ENCODE data around the gene PHLDB3.
A peak's percentile ranks its signal among the peaks of the same experiment; 100 is the strongest.
"Not testable (repeated sequence)": the region's sequence is repeated elsewhere in the genome, so short reads cannot be mapped to it uniquely, and the experiment has no call there.

Gene PHLDB3

GRCh38 chr19:43519436-43520088 is 15.0 kb upstream of the PHLDB3 start:
- peaks cover 17% of the 10 kb centered on the region for H3K4me1 Mint-ChIP-seq
- H3K27ac Mint-ChIP-seq, result no peak overlapping the region
- peaks cover under 1% of the 10 kb centered on the region for H3K36me3 Mint-ChIP-seq
- no peaks in the 10 kb centered on the region for H3K27me3 Mint-ChIP-seq
- peak overlapping the region; percentile 16 for H3K4me3 Mint-ChIP-seq
- no peaks in the 10 kb centered on the region for H3K9me3 Mint-ChIP-seq
- peak; percentile 59 for ATAC-seq

- peaks cover 10% of the 10 kb centered on the region for H3K36me3 Mint-ChIP-seq
- no peak overlapping the region for H3K27ac Mint-ChIP-seq
- ATAC-seq, result no peak
- peak overlapping the region; percentile 54 for H3K4me3 Mint-ChIP-seq
- H3K9me3 Mint-ChIP-seq, result no peaks in the 10 kb centered on the region
- peaks cover 14% of the 10 kb centered on the region for H3K4me1 Mint-ChIP-seq
- no peaks in the 10 kb centered on the region for H3K27me3 Mint-ChIP-seq
Observed at GRCh38 chr19:43518051-43518450, 13.5 kb upstream of the PHLDB3 start.

- H3K27ac Mint-ChIP-seq, H3K4me1 Mint-ChIP-seq, ATAC-seq, H3K4me3 Mint-ChIP-seq, H3K9me3 Mint-ChIP-seq, H3K27me3 Mint-ChIP-seq: not testable (repeated sequence)
- peaks cover 51% of the 10 kb centered on the region for H3K36me3 Mint-ChIP-seq
Observed at GRCh38 chr19:43512399-43512798, 7.9 kb upstream of the PHLDB3 start.

GRCh38 chr19:43511324-43511723 is 6.8 kb upstream of the PHLDB3 start:
- no peak for ATAC-seq
- H3K4me3 Mint-ChIP-seq, result no peak overlapping the region
- H3K36me3 Mint-ChIP-seq, result peaks cover 51% of the 10 kb centered on the region
- H3K27ac Mint-ChIP-seq, result no peak overlapping the region
- H3K9me3 Mint-ChIP-seq, result no peaks in the 10 kb centered on the region
- no peaks in the 10 kb centered on the region for H3K27me3 Mint-ChIP-seq
- no peaks in the 10 kb centered on the region for H3K4me1 Mint-ChIP-seq

GRCh38 chr19:43510713-43511112 is 6.2 kb upstream of the PHLDB3 start:
- no peak for ATAC-seq

GRCh38 chr19:43507880-43508279 is 3.3 kb upstream of the PHLDB3 start:
- H3K4me1 Mint-ChIP-seq, result peaks cover 24% of the 10 kb centered on the region
- no peak overlapping the region for H3K27ac Mint-ChIP-seq
- ATAC-seq, result no peak
- H3K27me3 Mint-ChIP-seq, result no peaks in the 10 kb centered on the region
- H3K9me3 Mint-ChIP-seq, result no peaks in the 10 kb centered on the region
- no peak overlapping the region for H3K4me3 Mint-ChIP-seq
- peaks cover 44% of the 10 kb centered on the region for H3K36me3 Mint-ChIP-seq

More at GRCh38 chr19:43510713-43511112, 6.2 kb upstream of the PHLDB3 start:
- Mint-ChIP-seq H3K4me1 (no peaks in the 10 kb centered on the region), H3K4me3 (no peak overlapping the region), H3K27ac (no peak overlapping the region), H3K27me3 (no peaks in the 10 kb centered on the region), H3K36me3 (peaks cover 51% of the 10 kb centered on the region), H3K9me3 (no peaks in the 10 kb centered on the region)

- Mint-ChIP-seq H3K27ac (no peak overlapping the region), H3K4me3 (no peak overlapping the region), H3K4me1 (peaks cover 32% of the 10 kb centered on the region), H3K36me3 (peaks cover 33% of the 10 kb centered on the region), H3K9me3 (no peaks in the 10 kb centered on the region), H3K27me3 (no peaks in the 10 kb centered on the region)
- no peak for ATAC-seq
Observed at GRCh38 chr19:43506629-43507028, 2.1 kb upstream of the PHLDB3 start.

GRCh38 chr19:43505941-43506340 is 1.4 kb upstream of the PHLDB3 start:
- no peak overlapping the region for H3K4me3 Mint-ChIP-seq
- peak overlapping the region; percentile 87 for H3K27ac Mint-ChIP-seq
- no peaks in the 10 kb centered on the region for H3K9me3 Mint-ChIP-seq
- H3K4me1 Mint-ChIP-seq, result peaks cover 32% of the 10 kb centered on the region
- no peak for ATAC-seq
- H3K27me3 Mint-ChIP-seq, result no peaks in the 10 kb centered on the region
- H3K36me3 Mint-ChIP-seq, result peaks cover 27% of the 10 kb centered on the region

- H3K36me3 Mint-ChIP-seq, result peaks cover 22% of the 10 kb centered on the region
- no peaks in the 10 kb centered on the region for H3K9me3 Mint-ChIP-seq
- H3K27ac Mint-ChIP-seq, result peak overlapping the region; percentile 87
- no peak for ATAC-seq
- peaks cover 32% of the 10 kb centered on the region for H3K4me1 Mint-ChIP-seq
- no peaks in the 10 kb centered on the region for H3K27me3 Mint-ChIP-seq
- H3K4me3 Mint-ChIP-seq, result peak overlapping the region; percentile 55
Observed at GRCh38 chr19:43505186-43505456, 575 bp upstream of the PHLDB3 start.

GRCh38 chr19:43503501-43504425 is 783 bp downstream of the PHLDB3 start:
- Mint-ChIP-seq H3K27me3 (no peaks in the 10 kb centered on the region), H3K4me1 (peaks cover 32% of the 10 kb centered on the region), H3K4me3 (peak overlapping the region; percentile 92), H3K9me3 (no peaks in the 10 kb centered on the region), H3K36me3 (peaks cover 16% of the 10 kb centered on the region), H3K27ac (peak overlapping the region; percentile 87)
- peak; percentile 96 for ATAC-seq

GRCh38 chr19:43502419-43502976 is 2.0 kb downstream of the PHLDB3 start:
- Mint-ChIP-seq H3K4me1 (peaks cover 32% of the 10 kb centered on the region), H3K36me3 (peaks cover 25% of the 10 kb centered on the region), H3K9me3 (no peaks in the 10 kb centered on the region), H3K27ac (peak overlapping the region; percentile 87), H3K4me3 (no peak overlapping the region), H3K27me3 (no peaks in the 10 kb centered on the region)
- ATAC-seq, result no peak

GRCh38 chr19:43501661-43502418 is 2.7 kb downstream of the PHLDB3 start:
- Mint-ChIP-seq H3K4me1 (peaks cover 32% of the 10 kb centered on the region), H3K9me3 (no peaks in the 10 kb centered on the region), H3K36me3 (peaks cover 32% of the 10 kb centered on the region), H3K27me3 (no peaks in the 10 kb centered on the region), H3K27ac (no peak overlapping the region), H3K4me3 (no peak overlapping the region)
- ATAC-seq, result no peak

- no peaks in the 10 kb centered on the region for H3K9me3 Mint-ChIP-seq
- ATAC-seq, result no peak
- peaks cover 47% of the 10 kb centered on the region for H3K36me3 Mint-ChIP-seq
- H3K27me3 Mint-ChIP-seq, result no peaks in the 10 kb centered on the region
- no peak overlapping the region for H3K4me3 Mint-ChIP-seq
- no peak overlapping the region for H3K27ac Mint-ChIP-seq
- H3K4me1 Mint-ChIP-seq, result peaks cover 19% of the 10 kb centered on the region
Observed at GRCh38 chr19:43499042-43499441, 5.5 kb downstream of the PHLDB3 start.

- Mint-ChIP-seq H3K27me3 (no peaks in the 10 kb centered on the region), H3K9me3 (no peaks in the 10 kb centered on the region), H3K27ac (no peak overlapping the region), H3K36me3 (peaks cover 47% of the 10 kb centered on the region), H3K4me1 (peaks cover 12% of the 10 kb centered on the region), H3K4me3 (no peak overlapping the region)
- ATAC-seq, result no peak
Observed at GRCh38 chr19:43498233-43498842, 6.2 kb downstream of the PHLDB3 start.

- ATAC-seq, result no peak
- Mint-ChIP-seq H3K36me3 (peaks cover 41% of the 10 kb centered on the region), H3K27me3 (no peaks in the 10 kb centered on the region), H3K9me3 (no peaks in the 10 kb centered on the region), H3K4me3 (no peak overlapping the region), H3K4me1 (no peaks in the 10 kb centered on the region), H3K27ac (no peak overlapping the region)
Observed at GRCh38 chr19:43496960-43497359, 7.6 kb downstream of the PHLDB3 start.

All from stimulated activated memory B cell treated with anti-CD40 and anti-IgM and Interleukin-4, amounts not matched to agents 10 μg/mL and 1 μg/mL and 100 μg/mL, for 72 hours (primary cell).